Mononuclear cell (primary cell): ENCODE measurements around the gene CHIC2. TPM values are rescaled to one million over a fixed set of nuclear protein-coding genes. Genes with fewer than 3 reads are reported as not detected.
A peak's percentile ranks its signal among the peaks of the same experiment; 100 is the strongest.

Experiments
- H3K27me3 ChIP-seq: 2 replicates; pipeline ENCODE4 v1.6.0; 2011; ENCODE audit warnings: low read length, control low read depth; ENCODE audit not compliant: insufficient read depth
- H3K4me1 ChIP-seq: 2 replicates; pipeline ENCODE4 v1.5.1; 2011; ENCODE audit warnings: mild to moderate bottlenecking, low read length, control low read depth; ENCODE audit not compliant: insufficient read depth
- H3K4me3 ChIP-seq: 2 replicates; pipeline ENCODE4 v1.5.1; 2011; ENCODE audit warnings: mild to moderate bottlenecking, low read length, moderate library complexity
- H3K9me3 ChIP-seq: 2 replicates; pipeline ENCODE4 v1.5.1; 2011; ENCODE audit warnings: low read depth, mild to moderate bottlenecking, control low read depth, low read length
- total RNA-seq: library from RNA; depleted of rRNA; stranded (reverse); fragments of >200 nt; gene quantifications from one replicate; pipeline ENCODE4 v1.2.3, GENCODE V29; 2012

The CHIC2 gene
- total RNA-seq, 1 donor = 101 TPM

DNA sequence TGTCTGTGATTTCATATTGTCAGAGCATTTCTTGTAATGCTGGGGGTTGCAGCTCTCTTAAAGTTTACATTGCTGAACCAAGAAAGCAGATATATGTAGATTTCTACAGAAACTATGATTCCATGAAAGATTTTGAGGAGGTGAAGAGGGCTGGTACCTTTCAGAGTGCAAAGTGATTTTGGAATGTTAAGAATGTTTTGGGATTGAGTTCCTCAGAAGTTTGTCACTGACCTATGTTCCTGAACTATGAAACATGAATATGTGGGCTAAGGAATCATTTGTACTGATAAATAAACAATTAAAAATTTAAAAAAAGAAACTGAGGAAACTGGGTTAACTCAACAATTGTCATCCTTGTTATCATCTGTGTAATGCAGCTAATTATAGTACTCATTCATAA is 12.3 kb upstream of the CHIC2 start:
- Histone ChIP-seq H3K4me3 (no peak overlapping the region), H3K4me1 (no peaks in the 10 kb centered on the region), H3K27me3 (peaks cover 11% of the 10 kb centered on the region), H3K9me3 (no peaks in the 10 kb centered on the region)

DNA sequence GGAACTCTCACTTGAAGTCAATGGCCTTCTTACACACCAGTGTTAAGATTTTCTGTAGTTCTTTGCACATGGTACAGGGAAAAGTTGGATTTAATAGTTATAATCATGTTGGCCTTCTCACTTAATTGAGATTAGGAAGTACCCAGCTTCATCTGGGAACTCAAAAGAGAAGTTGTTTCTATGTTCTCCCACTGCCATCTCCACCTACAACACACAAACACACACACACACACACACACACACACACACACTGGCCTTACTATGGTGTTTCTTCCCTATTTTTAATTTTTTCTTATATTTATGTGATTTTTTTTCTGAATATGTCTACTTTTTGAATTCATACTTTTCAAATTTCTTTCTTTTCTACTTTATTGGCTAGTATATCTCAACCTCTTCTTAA is 10.0 kb upstream of the CHIC2 start:
- no peaks in the 10 kb centered on the region for H3K4me1 ChIP-seq
- no peaks in the 10 kb centered on the region for H3K9me3 ChIP-seq
- H3K4me3 ChIP-seq = no peak overlapping the region
- peaks cover 8% of the 10 kb centered on the region for H3K27me3 ChIP-seq

DNA sequence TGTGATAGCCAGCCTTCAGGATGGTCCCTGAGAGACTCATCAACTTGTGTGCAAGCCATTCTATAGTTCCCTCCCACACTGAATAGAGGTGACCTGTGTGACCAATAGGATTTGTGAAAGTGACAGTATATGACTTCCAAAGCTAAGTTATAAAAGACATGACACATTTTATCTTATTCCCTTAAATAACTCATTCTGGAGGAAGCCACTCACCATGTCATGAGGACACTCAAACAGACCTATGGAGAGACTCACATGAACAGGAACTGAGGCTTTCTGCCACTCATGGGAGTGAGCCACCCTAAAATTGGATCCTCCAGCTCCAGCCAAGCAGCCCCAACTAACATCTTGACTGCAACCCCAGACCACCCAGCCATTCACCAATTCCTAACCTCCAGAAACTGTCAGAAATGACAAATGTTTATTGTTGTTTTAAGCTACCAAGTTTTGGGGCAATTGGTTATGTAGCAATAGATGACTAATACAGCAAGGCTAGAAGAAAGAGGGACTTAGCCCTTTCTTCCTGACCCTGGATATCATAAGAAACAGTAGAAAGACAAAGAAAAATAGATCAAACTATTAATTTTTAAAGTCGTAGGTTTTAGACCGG is 9.0 kb upstream of the CHIC2 start:
- H3K4me3 ChIP-seq = no peak overlapping the region
- H3K4me1 ChIP-seq = no peaks in the 10 kb centered on the region
- no peaks in the 10 kb centered on the region for H3K9me3 ChIP-seq
- peaks cover 8% of the 10 kb centered on the region for H3K27me3 ChIP-seq

DNA sequence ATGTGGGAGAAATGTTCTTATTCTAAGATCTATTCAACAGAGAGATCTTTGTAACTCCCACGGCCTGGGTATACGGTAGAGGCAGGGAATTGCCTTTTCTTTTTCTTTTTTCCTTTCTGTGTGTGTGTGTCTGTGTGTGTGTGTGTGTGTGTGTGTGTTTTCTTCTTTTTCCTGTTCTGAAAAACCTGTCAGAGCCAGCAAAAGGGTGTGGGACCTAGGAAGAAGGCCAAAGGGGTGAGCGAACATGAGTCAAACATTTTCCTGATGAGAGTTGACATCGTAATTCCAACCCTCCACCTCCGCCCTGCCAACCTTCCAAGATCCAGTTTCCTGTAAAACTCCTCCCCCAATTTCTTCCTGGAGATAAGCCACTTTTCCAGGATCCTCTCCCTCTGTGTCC is 2.8 kb upstream of the CHIC2 start:
- Histone ChIP-seq H3K4me1 (peaks cover 15% of the 10 kb centered on the region), H3K4me3 (no peak overlapping the region), H3K9me3 (no peaks in the 10 kb centered on the region), H3K27me3 (no peaks in the 10 kb centered on the region)

DNA sequence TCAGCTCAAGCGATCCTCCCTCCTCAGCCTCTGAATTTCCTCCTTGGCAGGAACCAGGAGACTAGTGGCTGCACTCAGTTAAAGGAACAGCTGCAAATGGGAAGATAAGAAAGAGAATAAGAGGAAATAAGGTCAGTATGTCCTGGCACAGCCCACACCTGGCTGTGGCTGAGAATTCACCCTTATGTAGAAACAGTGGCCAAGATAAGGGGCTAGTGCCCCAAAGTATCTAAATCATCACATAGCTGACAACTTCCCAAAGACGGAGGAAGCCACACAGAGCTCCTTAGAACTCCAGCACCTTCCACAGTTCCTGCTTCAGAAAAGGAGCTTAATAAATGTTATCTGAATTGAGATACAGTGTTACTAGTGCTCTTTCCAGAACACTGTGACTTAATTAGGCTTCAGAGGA is 2.3 kb upstream of the CHIC2 start:
- no peaks in the 10 kb centered on the region for H3K9me3 ChIP-seq
- H3K4me1 ChIP-seq = peaks cover 18% of the 10 kb centered on the region
- no peaks in the 10 kb centered on the region for H3K27me3 ChIP-seq
- H3K4me3 ChIP-seq = no peak overlapping the region

DNA sequence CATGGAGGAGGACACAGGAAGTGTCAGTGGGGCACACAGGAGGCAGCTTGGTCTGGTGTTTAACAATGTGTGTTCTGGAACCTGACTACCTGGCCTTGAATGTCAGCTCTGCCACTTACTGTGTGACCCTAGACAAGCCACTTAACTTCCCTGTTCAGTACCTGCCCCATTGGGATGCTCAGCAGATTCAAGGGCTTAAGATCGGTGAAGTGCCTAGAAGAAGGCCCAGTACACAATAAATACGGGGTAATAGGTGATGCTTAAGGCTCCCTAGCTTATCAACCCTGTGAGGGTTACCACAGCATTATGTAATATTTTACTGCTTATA is 1.6 kb upstream of the CHIC2 start:
- Histone ChIP-seq H3K4me1 (peaks cover 18% of the 10 kb centered on the region), H3K4me3 (no peak overlapping the region), H3K27me3 (no peaks in the 10 kb centered on the region), H3K9me3 (no peaks in the 10 kb centered on the region)

DNA sequence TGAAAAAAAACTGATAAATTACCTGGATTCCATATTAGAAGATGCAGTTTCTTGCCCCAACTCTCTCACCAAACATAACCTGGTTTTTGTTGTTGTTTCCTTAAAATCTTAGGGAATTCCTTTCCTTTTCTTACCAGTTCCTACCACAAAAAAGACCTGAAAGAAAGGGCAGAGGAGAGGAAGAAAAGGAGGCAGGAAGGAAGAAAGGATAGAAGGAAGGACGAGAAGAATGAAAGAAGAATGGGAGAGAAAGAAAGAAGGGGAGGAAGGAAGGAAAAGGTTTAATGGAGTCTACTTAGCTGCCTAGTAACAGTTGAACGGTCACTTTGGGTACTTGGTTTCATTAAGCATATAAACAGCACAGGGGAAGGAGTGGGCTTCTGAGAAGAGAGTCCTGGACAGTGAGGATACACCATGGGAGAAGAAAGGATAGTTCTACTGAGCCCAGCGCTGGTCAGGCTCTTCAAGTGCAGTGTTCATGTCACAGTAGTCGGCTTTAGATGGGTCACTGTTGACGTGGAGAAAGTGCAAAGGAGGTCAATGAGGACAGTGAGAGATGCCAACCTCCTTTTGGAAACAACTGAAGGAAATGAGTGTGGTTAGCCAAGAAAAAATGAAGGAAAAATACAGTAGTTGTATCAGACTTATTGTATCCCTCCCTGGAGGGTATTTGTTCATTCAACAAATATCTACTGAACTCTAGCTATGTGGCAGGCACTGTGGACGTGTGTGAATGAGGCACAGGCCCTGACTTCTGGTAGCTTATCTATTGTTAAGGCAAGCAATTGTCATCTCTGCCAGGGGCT is 1.1 kb upstream of the CHIC2 start:
- Histone ChIP-seq H3K9me3 (no peaks in the 10 kb centered on the region), H3K4me1 (peaks cover 18% of the 10 kb centered on the region), H3K4me3 (no peak overlapping the region), H3K27me3 (no peaks in the 10 kb centered on the region)

DNA sequence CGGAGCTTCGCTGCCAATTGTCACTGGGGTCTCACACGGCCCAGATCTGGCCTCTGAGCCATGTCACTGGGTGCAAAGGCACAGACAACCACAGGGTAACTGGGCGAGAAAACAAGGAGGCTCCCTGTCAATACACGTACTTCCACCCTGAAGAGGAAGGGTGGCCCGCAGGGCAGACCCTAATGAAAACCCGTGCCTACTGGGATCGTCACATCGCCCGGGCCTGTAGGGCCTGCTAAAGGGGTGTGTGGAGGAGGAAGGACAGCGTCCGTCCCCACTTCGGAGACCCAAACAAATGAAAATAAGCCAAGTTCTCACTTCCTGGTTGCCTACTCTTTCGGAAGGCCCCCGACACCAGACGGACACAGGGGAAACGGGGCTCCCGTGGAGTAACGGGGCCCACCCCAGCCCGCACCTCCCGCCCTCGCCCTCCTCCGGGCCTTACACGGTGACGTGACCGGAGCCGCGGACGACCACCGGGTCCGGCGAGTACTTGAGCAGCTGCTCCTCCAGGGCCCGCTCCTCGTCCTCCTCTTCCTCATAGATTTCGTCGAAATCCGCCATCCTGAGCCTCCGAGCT is 578 bp downstream of the CHIC2 start:
- Histone ChIP-seq H3K9me3 (no peaks in the 10 kb centered on the region), H3K4me1 (peaks cover 22% of the 10 kb centered on the region), H3K27me3 (no peaks in the 10 kb centered on the region), H3K4me3 (peak overlapping the region; percentile 89)

DNA sequence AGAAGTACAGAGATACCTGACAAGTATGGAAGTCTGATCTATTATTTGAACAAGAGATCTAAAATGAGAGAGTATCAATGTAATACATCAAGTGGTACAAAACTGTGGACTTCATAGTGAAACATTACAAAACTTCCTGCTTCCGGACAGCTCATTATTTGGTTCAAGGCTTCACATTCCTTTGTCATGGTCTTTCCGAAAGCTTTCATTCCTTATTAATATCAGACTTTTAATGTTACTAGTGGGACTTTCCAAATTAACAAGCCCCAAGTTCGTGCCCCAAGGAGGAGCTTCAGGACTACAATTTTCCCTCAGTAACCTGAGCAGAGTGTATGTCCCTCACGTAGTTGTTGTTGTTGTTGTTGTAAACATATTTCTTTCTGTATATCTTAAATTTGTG is 1.2 kb downstream of the CHIC2 start:
- peaks cover 22% of the 10 kb centered on the region for H3K4me1 ChIP-seq
- H3K27me3 ChIP-seq = no peaks in the 10 kb centered on the region
- peak overlapping the region; percentile 89 for H3K4me3 ChIP-seq
- no peaks in the 10 kb centered on the region for H3K9me3 ChIP-seq

DNA sequence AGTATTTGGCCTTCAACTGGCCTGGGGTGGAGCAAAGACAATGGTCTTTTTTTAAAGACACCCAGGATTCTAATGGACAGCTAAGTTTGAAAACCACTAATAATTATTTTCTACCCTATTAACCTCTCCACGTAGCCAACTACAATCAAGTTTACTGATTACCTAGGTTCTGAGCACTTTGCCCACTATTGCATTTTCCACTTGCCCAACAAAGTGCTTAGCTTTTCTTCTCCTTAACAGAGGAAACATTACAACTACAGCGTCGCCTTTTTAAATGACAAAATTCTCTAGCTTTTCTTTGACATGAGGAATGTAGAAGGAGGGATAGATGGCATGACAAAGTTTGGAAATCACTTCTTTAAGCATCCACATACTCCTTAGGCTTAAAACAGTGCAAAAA is 2.0 kb downstream of the CHIC2 start:
- no peaks in the 10 kb centered on the region for H3K9me3 ChIP-seq
- no peaks in the 10 kb centered on the region for H3K27me3 ChIP-seq
- peak overlapping the region; percentile 12 for H3K4me3 ChIP-seq
- H3K4me1 ChIP-seq = peaks cover 23% of the 10 kb centered on the region

DNA sequence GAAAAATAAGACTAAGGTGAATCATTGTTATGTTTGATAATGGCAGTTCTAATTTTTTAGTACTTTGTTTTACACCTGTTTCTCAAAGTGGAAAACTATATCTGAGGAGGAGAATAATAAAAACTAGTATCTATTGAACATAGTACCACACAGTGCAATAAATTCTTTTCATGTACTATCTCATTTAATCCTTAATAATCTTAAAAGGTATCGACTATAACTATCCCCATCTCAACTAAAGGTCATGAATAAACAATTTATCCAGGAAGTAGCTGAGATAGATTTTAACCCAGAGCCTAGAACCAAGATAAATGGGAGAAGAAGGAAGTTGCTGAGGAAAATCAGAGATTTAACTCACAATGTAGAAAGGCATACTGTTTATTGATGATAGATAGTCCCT is 2.5 kb downstream of the CHIC2 start:
- no peak overlapping the region for H3K4me3 ChIP-seq
- no peaks in the 10 kb centered on the region for H3K9me3 ChIP-seq
- H3K4me1 ChIP-seq = peaks cover 28% of the 10 kb centered on the region
- no peaks in the 10 kb centered on the region for H3K27me3 ChIP-seq

DNA sequence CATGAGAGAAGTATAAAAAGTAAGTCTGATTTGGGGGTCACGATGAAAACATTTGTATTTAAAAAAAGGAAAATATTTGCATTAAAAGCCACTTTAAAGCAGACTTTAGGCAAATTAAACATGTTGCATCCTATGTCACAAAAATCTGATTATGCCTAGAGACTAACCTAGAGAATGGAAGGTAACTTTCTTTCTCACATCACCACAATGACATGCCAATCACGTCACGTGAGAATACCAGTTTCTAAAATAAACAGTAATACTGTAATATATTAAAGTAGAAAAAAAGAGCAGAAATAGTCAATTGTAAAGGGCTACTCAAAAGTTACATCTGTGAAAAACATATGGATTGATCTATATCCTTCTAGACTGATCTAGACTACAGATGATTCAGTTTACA is 3.3 kb downstream of the CHIC2 start:
- Histone ChIP-seq H3K4me3 (no peak overlapping the region), H3K9me3 (no peaks in the 10 kb centered on the region), H3K27me3 (no peaks in the 10 kb centered on the region), H3K4me1 (peaks cover 31% of the 10 kb centered on the region)

DNA sequence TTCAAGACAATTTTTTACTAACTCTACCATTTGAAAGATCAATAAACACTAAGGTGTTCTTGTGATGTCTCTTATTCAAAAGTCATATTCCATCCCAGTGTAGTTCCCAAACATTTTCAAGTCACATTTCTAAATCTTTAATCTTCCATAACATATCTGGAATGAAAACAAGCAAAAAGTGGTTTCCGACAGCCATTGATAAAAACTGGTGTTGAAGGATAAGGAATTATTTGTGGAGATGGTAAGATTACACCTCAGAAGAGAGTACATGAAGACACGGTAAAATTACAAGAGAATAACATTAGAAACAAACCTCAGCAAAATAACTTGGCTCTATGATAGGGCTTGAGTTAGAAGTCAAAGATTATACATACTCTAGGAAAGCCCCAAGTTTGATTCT is 4.3 kb downstream of the CHIC2 start:
- no peaks in the 10 kb centered on the region for H3K27me3 ChIP-seq
- no peaks in the 10 kb centered on the region for H3K9me3 ChIP-seq
- H3K4me3 ChIP-seq = no peak overlapping the region
- peaks cover 25% of the 10 kb centered on the region for H3K4me1 ChIP-seq

DNA sequence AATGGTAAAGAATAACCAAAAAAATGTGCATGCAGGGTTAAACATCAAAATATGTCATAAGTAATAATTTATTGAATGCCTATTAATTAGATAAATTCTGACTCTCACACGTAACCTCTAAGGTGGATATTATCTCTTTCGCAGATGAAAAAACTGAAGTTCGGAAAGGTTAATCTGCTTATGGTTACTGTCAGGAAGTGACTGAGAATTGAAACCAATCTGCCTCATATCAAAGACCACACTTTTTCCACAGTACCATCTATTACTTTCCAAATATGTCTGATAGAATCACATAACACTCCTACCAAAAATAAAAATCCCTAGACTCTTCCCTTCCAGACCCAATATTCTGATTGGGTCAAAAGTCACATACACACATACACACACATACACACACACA is 6.2 kb downstream of the CHIC2 start:
- no peaks in the 10 kb centered on the region for H3K27me3 ChIP-seq
- H3K4me1 ChIP-seq = peaks cover 27% of the 10 kb centered on the region
- no peaks in the 10 kb centered on the region for H3K9me3 ChIP-seq
- no peak overlapping the region for H3K4me3 ChIP-seq

DNA sequence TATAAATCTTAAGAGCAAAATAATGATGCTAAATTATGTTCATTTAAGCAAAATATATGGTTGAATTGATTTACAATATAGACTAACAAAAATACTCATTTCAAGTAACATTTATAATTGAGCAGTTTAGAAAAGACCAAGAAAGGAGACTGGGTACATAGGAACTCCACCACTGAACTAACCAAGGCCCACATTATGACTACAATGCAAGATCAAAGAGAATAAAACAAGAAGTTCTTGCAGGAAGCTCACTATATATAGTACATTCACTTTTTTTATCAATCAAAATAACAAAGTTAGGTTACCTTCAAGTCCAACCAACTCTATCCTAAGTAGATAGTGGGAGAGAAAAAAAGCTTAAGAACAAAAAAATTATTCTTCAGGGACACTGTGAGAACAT is 8.0 kb downstream of the CHIC2 start:
- H3K27me3 ChIP-seq = no peaks in the 10 kb centered on the region
- H3K4me3 ChIP-seq = no peak overlapping the region
- peaks cover 18% of the 10 kb centered on the region for H3K4me1 ChIP-seq
- no peaks in the 10 kb centered on the region for H3K9me3 ChIP-seq

DNA sequence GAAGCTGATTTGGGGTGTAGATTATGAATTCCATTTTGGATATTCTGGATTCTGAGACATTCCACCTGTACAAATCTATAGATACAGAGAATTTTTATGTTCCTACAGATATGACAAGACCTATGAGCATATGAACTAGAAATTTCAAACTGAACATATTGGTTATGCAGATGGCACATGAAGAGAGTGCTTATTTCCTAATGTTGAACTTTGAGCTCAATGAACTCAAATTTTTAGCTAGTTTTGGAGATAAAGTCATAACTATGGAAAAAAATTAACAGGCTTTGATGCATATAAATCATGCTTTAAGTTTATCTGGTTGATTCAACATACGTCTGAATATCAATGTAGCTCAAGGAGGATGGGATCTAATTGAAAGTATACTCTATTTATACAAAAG is 8.9 kb downstream of the CHIC2 start:
- Histone ChIP-seq H3K4me1 (peaks cover 18% of the 10 kb centered on the region), H3K27me3 (no peaks in the 10 kb centered on the region), H3K9me3 (no peaks in the 10 kb centered on the region), H3K4me3 (no peak overlapping the region)
